Femur (tissue), 1 donor: ENCODE measurements around the gene PARM1.

Experiments
- DNase-seq: peaks from one replicate; pipeline ENCODE4 v3.0.0-alpha.2; 2017

Gene PARM1

GRCh38 chr4:75035321-75035720, 102.4 kb downstream of the PARM1 start:
- no peak for DNase-seq

GRCh38 chr4:75036046-75036830, 103.3 kb downstream of the PARM1 start:
- DNase-seq, result no peak

DNA sequence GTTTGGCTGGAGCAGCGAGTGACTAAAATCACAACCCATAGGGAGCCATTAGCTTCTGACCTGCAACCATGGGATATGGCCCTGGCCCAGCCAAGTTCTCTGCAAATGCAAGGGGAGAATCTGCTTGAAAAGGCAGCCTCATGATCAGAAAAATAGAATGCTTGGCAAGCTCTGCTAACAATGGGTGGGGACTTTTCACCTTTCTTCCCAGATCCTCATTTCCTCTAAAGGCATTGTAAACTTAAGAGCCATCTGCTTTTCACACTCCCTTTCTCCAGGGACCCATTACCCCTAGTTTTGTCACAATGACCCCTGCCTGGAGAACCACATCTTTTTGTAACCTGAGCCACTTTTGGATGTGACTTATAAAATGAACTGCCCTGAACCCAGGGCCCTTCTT, 104.3 kb downstream of the PARM1 start:
- peak; percentile 69 for DNase-seq

DNA sequence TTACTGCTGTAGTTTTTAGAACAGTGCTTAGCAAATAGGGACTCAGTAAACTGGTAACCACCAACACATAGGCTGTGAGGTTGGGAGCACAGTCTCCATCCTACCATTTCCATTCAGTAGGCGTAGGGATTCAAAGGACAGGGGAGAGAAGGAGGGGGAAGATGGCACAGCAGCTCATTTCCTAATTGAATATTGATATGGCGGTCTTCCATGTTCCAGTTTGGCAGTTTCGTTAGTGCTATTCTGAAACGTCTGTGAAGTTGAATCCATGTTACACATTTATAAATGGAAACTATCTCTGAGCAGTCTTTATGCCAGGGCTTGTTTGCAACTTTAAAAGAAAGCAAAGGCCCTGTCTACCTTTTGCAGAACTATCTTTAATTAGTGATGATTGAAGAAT, 105.5 kb downstream of the PARM1 start:
- no peak for DNase-seq

GRCh38 chr4:75040703-75041102, 107.8 kb downstream of the PARM1 start:
- DNase-seq, result no peak

- DNase-seq, result no peak
Measured at GRCh38 chr4:75042601-75043208, 109.8 kb downstream of the PARM1 start.

DNA sequence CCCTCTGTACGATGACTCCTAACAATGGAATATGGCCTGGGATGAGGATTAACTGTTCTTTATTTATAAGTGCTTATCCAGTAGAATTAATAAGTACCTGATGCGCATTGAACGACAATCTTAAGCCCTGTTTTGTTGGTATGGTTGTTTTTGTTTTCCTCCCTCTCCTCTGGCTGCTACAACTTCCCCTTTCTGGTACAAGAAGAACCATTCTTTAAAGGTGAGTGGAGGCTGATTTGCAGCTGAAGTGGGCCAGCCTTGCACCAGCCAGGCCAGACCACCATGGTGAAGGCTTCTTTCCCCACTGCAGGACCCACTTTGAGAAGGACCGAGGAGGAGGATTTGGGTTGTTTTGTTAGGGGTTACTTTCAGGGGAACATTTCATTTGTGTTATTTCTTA, 113.3 kb downstream of the PARM1 start:
- no peak for DNase-seq

DNA sequence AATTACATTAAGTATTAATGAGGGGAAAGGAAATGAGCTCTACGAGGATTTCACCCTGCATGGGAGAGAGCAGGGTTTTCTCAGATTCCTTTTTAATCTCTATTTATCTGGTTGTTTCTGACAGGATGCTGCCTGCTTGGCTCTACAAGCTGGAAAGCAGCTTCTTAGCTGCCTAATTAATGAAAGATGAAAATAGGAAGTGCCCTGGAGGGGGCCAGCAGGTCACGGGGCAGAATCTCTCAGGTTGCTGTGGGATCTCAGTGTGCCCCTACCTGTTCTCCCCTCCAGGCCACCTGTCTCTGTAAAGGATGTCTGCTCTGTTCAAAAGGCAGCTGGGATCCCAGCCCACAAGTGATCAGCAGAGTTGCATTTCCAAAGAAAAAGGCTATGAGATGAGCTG, 113.7 kb downstream of the PARM1 start:
- DNase-seq, result no peak

DNA sequence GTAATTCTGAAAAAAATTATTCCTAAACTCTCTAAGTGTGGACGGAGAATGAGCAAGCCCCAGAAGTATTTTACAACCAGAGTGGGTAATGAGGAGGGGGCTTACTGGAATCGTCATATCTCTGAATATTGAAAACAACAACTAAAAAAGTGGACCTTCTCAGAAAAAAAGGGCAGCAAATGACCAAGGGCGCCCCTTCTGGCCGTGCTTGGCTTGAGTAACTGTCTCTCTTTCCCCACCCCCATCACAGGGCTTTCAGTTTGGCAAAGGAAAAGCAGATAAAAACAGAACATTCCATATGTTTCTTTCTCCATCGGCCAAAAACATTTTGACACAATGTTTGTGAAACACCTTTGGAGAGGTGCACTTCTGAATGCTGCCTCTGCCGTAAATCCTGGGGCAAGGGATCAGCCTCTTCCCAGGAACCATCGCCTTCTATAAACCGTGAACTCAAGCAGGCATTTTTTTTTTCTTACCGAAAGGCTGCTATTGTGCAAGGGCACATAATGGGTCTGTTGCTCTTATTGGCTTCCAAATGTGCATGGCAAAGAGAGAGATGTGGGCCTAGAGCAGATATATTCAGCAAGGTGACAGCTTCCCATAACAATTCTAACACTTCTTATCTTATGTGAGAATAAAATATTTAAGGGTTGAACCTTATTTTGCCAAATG, 115.4 kb downstream of the PARM1 start:
- DNase-seq, result no peak

DNA sequence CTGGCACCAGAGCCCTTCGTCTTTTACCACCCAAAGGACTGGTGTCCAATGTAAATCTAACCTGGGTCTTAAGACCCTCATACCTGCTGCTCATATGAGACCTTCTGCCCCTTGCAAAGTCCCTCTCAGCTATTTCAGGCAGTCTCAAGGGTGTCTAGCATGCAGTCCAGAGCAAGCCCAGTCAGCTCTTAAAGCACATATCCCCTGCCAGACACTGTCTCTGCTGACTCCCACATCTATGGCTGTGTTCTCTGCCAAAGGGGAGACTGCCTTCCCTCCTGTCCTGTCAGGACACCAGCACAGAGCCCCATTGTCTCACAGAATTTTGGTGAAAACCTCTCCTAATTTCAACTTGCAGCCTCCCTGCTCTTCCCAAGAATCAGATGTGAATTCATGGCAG, 118.5 kb downstream of the PARM1 start:
- DNase-seq, result no peak

- DNase-seq, result no peak
Measured at GRCh38 chr4:75053352-75053751, 120.4 kb downstream of the PARM1 start.

DNA sequence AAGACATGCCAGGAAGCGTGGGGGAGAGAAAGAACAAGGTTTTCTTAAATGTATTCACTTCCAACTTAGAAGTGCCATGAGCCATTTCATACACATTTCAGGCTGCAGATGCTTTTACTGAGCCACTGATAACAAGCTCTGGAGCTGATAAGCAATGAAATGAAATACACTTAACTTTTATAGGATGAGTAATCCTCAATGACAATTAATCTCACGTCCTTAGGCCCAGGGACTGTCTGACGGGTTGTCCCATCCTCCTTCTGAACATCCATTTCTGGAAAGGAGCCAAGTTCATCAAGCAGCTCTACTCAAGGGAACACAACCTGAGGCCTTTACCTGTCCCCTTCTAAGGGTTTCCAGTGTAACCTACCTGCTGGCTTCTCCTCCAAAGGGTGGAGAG, 121.2 kb downstream of the PARM1 start:
- DNase-seq, result no peak

DNA sequence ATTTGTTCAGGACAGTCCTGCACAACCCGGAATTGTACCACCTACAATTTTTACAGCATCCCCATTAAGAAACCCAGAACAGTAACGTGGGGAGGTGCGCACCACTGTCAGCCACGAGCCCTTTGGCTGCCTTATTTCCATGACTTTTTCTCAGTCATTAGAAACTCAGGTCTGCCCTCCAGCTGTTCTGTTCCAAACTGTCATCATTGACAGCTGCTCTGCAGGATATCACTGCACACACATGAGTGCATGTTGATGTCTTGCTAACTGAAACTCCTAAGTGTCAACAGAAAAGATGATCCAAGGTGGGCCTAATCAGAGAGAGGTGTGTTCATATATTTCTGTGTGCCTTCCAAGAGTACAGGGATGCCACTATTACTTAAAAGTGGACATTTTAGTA, 123.4 kb downstream of the PARM1 start:
- DNase-seq, result no peak

- no peak for DNase-seq
Measured at GRCh38 chr4:75057369-75057768, 124.5 kb downstream of the PARM1 start.

DNA sequence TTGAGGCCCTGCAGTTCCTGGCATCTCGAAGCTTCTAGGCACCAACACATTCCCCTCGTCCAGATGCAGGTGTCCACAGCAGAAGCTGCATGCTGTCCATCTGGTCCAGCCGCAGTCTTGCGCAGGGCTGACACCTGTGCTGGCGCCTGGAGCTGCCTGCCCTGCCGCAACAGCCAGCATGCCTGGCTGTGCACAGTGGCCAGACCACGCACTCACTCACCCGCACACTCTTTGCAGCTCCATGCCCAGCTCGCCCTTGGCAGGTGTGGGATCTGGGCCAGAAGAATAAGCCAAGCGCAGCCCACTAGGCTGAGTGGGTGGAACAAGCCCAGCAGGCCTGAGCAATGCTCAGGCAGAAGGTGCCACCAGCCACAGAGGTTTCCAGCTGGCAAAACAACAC, 125.6 kb downstream of the PARM1 start:
- no peak for DNase-seq

DNA sequence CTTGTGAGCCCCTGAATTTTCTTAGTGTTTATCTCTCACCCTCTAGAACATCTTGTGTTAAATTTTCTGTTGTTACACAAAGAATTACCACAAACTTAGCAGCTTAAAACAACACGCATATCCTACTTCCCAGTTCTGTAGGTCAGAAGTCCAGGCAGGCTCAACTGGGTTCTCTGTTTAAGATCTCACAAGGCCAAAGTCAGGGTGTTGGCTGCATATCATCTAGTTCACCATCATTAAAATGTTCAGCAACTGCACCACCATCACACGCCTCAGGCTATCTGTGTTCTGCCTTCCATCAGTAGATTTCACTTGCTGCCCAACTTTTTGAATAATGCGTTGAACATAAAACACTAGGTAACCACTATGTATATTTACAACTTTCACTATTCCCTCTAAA, 130.5 kb downstream of the PARM1 start:
- DNase-seq, result no peak

DNA sequence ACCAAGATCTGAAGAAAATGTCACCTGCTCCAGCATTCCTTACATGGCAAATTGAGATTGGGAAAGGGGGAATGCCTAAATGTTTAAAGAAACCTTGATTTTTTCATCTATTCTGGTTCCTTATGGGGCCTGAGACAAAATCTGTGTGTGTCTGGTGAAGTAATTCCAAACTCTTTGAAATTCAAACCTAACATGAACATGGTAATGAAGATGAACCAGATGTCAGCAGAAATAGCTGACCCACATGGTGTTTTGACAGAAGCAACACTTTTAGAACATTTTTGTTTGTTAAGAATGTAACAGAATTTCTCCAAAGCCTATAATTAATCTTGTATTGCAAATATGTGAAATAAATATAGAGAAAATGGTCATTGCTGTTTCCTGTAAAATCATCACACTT, 133.0 kb downstream of the PARM1 start:
- DNase-seq, result no peak

GRCh38 chr4:75069493-75070074, 136.7 kb downstream of the PARM1 start:
- no peak for DNase-seq

GRCh38 chr4:75071317-75071716, 138.4 kb downstream of the PARM1 start:
- DNase-seq, result no peak

GRCh38 chr4:75080888-75081287, 148.0 kb downstream of the PARM1 start:
- no peak for DNase-seq

GRCh38 chr4:75081561-75081960, 148.6 kb downstream of the PARM1 start:
- DNase-seq, result no peak

DNA sequence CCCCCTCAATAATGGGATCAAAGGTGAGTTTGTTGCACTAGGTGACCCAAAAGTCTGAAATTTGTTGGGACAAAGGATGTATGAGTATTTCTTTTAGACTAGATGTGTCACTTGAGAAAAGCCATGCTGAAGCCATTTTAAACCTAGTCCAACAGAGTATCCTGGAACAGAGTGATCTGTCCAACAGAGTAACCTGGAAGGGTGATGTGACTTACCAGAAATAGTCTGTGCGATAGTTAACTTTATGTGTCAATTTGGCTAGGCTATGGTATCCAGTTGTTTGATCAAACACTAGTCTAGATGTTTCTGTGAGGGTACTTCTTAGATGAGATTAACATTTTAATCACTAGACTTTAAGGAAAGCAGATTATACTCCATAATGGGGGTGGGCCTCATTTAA, 154.5 kb downstream of the PARM1 start:
- DNase-seq, result no peak

DNA sequence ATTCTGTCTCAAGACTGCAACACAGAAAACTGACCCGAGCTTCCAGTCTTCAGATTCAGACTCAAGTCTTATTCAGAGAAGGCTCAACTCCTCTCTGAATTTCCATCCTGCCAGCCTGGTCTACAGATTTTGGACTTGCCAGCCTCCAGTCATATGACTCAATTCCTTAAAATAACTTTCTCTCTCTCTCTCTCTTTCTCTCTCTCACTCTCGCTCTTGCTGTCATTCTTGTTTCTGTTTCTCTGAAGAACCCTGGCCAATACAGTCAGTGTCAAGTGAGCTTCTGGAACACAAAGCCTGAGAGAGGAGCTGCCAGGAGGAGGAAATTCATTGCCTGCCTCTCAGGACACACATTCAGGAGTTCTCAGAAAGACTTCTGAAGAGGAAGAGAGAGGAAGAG, 154.9 kb downstream of the PARM1 start:
- DNase-seq, result no peak

- no peak for DNase-seq
Measured at GRCh38 chr4:75089206-75089605, 156.3 kb downstream of the PARM1 start.
